Ovary (tissue), 3 donors: Measurements from ENCODE around the gene SND1.

Source experiments
- EP300 ChIP-seq: sonication (generic); formaldehyde crosslinking; IDR thresholded peaks from one replicate; pipeline ENCODE4 v1.6.1; 2017; ENCODE audit warnings: antibody characterized with exemption
- POLR2A ChIP-seq: fragments of 450-650 bp; IDR thresholded peaks from one replicate; pipeline ENCODE4 v1.6.1; 2017; ENCODE audit warnings: antibody characterized with exemption, mild to moderate bottlenecking, moderate library complexity
- TF ChIP-seq, protein P1 (sequence below), 3 donors: fragments of 450-650 bp in 2 of 3; fragments of 200-600 bp in 1 of 3; IDR thresholded peaks; one replicate each; pipeline versions ENCODE4 v1.5.1 to v1.8.0; 2016 to 2022; ENCODE audit warnings: antibody characterized with exemption in 3 of 3, mild to moderate bottlenecking in 1 of 3
- donor health status: DM: no; HTN: no; CAD: no.

GRCh38 chr7:128122576-128123290, 470.7 kb downstream of the SND1 start:
- TF ChIP-seq, protein P1, sequence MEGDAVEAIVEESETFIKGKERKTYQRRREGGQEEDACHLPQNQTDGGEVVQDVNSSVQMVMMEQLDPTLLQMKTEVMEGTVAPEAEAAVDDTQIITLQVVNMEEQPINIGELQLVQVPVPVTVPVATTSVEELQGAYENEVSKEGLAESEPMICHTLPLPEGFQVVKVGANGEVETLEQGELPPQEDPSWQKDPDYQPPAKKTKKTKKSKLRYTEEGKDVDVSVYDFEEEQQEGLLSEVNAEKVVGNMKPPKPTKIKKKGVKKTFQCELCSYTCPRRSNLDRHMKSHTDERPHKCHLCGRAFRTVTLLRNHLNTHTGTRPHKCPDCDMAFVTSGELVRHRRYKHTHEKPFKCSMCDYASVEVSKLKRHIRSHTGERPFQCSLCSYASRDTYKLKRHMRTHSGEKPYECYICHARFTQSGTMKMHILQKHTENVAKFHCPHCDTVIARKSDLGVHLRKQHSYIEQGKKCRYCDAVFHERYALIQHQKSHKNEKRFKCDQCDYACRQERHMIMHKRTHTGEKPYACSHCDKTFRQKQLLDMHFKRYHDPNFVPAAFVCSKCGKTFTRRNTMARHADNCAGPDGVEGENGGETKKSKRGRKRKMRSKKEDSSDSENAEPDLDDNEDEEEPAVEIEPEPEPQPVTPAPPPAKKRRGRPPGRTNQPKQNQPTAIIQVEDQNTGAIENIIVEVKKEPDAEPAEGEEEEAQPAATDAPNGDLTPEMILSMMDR (IDR thresholded peaks at IDR 0.05): no peak
- TF ChIP-seq EP300: no peak
- no peak for TF ChIP-seq POLR2A
